SJSA1 (cell line): ENCODE results near the gene OLAH. TPM values are rescaled to one million over a fixed set of nuclear protein-coding genes. Genes with fewer than 3 reads are reported as not detected.
A peak's percentile ranks its signal among the peaks of the same experiment; 100 is the strongest.

Experiments
- DNase-seq, 2 experiments: peaks; one replicate each; pipeline ENCODE4 v3.0.0-alpha.2; 2015 to 2020; ENCODE audit warnings: low spot score in 2 of 2, low read depth in 1 of 2
- H3K27ac ChIP-seq: fragments of 250-450 bp; sonication (Bioruptor Pico); 2 replicates; pipeline ENCODE4 v1.5.1; 2020; ENCODE audit warnings: mild to moderate bottlenecking, moderate library complexity
- H3K27me3 ChIP-seq: fragments of 250-450 bp; sonication (Bioruptor Pico); replicated peaks from 2 replicates; pipeline ENCODE4 v1.5.1; 2020; ENCODE audit warnings: mild to moderate bottlenecking, moderate library complexity
- H3K36me3 ChIP-seq: fragments of 250-450 bp; sonication (Bioruptor Pico); 2 replicates; pipeline ENCODE4 v1.5.1; 2020; ENCODE audit warnings: mild to moderate bottlenecking
- H3K4me1 ChIP-seq: fragments of 250-450 bp; sonication (Bioruptor Pico); replicated peaks from 2 replicates; pipeline ENCODE4 v1.6.1; 2021; ENCODE audit warnings: mild to moderate bottlenecking
- H3K4me3 ChIP-seq: fragments of 250-450 bp; sonication (Bioruptor Pico); 2 replicates; pipeline ENCODE4 v1.5.1; 2020; ENCODE audit warnings: mild to moderate bottlenecking
- H3K9me3 ChIP-seq: fragments of 250-450 bp; sonication (Bioruptor Pico); replicated peaks from 2 replicates; pipeline ENCODE4 v1.5.1; 2020; ENCODE audit warnings: mild to moderate bottlenecking
- total RNA-seq: library from RNA; depleted of rRNA; stranded (reverse); fragments of >200 nt; shearing (Covaris generic); gene quantifications from 2 replicates; pipeline ENCODE4 v1.2.3, GENCODE V29; 2014

OLAH gene
- total RNA-seq, 1 experiment from 2014 or later: 1.4 TPM

DNA sequence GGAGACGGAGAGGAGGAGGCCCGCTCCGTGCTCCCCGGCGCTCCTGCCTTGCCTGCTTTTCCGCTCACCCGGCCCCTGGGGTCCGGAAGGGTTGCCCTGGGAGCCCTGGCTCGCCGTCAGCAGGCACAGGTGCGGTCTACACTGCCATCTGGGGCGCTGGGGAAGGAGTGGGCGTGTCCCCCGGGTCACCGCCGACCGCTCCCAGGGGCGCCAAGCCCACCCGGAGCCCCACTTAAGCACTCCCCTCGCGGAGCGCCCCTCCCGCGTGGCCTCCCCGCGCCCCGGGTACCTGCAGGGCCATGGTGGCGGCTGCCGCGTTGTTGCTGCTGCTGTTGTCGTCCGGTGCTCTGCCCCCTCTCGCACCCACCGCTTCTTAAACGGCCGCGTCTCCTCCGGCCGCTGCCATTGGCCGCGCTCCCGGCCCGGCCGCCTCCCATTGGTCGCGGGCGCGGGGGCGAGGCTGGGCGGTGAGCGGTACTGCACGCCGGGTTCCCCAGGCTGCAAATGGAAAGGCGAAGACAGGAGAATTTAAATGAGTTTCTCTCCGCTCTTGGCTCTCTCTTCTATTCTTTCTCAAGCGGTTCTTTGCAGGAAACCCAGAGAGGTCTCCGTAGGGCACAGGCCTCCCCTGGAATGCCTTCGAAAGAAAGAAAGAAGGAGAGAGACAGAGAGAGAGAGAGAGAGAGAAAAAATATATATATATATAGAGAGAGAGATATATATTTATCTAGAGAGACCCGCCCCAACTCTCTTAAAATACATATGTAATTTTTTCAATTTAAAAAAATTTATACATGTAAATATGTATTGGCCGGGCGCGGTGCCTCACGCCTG lies 44.9 kb downstream of the OLAH start, which contains the start of gene ACBD7:
TSS of gene ACBD7 (minus strand) at position 349 of the 834 bp plus-strand sequence. CDS start at position 301, 48 bp downstream.
- Histone ChIP-seq H3K27ac (no peak within 1 kb of the TSS), H3K27me3 (no peaks in the 10 kb centered on the region), H3K9me3 (no peaks in the 10 kb centered on the region), H3K36me3 (no peaks in the 10 kb centered on the region), H3K4me3 (peak within 1 kb of the TSS; percentile 54), H3K4me1 (peaks cover 16% of the 10 kb centered on the region)
- DNase-seq: peak; percentile 77 to 80

GRCh38 chr10:15091418-15091817 lies 47.7 kb downstream of the OLAH start:
- no peaks in the 10 kb centered on the region for H3K9me3 ChIP-seq
- H3K27ac ChIP-seq: no peak overlapping the region
- no peaks in the 10 kb centered on the region for H3K27me3 ChIP-seq
- no peak overlapping the region for H3K4me3 ChIP-seq
- peaks cover 6% of the 10 kb centered on the region for H3K4me1 ChIP-seq
- no peaks in the 10 kb centered on the region for H3K36me3 ChIP-seq
- DNase-seq: no peak

- no peaks in the 10 kb centered on the region for H3K27me3 ChIP-seq
- no peak for DNase-seq
- no peaks in the 10 kb centered on the region for H3K9me3 ChIP-seq
- no peak overlapping the region for H3K27ac ChIP-seq
- H3K4me3 ChIP-seq: no peak overlapping the region
- peaks cover 6% of the 10 kb centered on the region for H3K36me3 ChIP-seq
- H3K4me1 ChIP-seq: peaks cover 9% of the 10 kb centered on the region
Observed at GRCh38 chr10:15092855-15093408, 49.2 kb downstream of the OLAH start.

DNA sequence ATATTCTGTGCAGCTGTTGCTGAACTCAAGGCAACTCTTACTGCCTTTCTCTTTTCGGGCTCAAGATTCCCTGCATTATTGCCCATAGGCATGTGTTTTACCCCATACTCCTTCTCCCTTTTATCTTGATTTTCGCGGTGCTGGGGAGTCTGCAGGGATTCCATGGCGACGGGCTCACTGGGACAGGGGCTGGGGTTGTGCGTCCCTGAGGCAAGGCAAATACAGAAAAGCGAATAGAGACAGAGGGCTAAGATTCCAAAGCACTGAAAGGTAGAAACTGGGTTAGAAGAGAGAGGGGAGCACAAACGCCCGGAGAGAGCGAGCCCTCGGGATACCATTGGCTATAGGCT lies 52.9 kb downstream of the OLAH start:
- Histone ChIP-seq H3K27me3 (no peaks in the 10 kb centered on the region), H3K36me3 (peaks cover 19% of the 10 kb centered on the region), H3K9me3 (no peaks in the 10 kb centered on the region), H3K4me1 (peaks cover 14% of the 10 kb centered on the region), H3K4me3 (peak overlapping the region; percentile 91), H3K27ac (peak overlapping the region; percentile 89; the same call in 1 of the 2 replicates)
- no peak for DNase-seq

- H3K9me3 ChIP-seq: no peaks in the 10 kb centered on the region
- peak within 1 kb of the TSS; percentile 91 for H3K4me3 ChIP-seq
- H3K4me1 ChIP-seq: peaks cover 14% of the 10 kb centered on the region
- H3K27ac ChIP-seq: peak within 1 kb of the TSS; percentile 89
- peak; percentile 97 to 99 for DNase-seq
- H3K36me3 ChIP-seq: peaks cover 25% of the 10 kb centered on the region
- H3K27me3 ChIP-seq: no peaks in the 10 kb centered on the region
Observed at GRCh38 chr10:15097011-15097812, 53.5 kb downstream of the OLAH start, which contains the start of gene RPP38. RPP38 (plus strand) TSS chr10:15097355; CDS start chr10:15103315, 5,960 bp downstream.

DNA sequence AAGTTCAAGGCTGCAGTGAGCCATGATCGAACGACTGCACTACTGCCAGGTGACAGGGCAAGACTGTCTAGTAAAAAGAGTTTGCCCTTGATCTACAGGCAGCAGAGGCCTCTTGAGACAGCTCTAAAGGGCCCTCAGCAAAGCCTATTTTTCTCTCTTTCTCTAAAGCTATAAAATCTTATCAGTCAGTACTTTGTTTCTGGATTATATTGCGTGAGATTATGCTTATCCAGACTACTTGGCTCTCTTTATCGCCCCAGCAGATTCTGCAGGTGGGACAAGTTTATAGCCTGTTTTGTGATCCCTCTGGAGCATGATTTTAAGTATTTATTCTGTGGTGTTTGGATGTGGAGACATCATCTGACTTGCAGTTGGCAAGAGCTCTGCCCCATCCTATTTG lies 56.1 kb downstream of the OLAH start:
- no peak for DNase-seq
- H3K4me3 ChIP-seq: no peak overlapping the region
- H3K36me3 ChIP-seq: peaks cover 50% of the 10 kb centered on the region
- no peaks in the 10 kb centered on the region for H3K27me3 ChIP-seq
- H3K9me3 ChIP-seq: no peaks in the 10 kb centered on the region
- H3K4me1 ChIP-seq: peaks cover 14% of the 10 kb centered on the region
- H3K27ac ChIP-seq: no peak overlapping the region

DNA sequence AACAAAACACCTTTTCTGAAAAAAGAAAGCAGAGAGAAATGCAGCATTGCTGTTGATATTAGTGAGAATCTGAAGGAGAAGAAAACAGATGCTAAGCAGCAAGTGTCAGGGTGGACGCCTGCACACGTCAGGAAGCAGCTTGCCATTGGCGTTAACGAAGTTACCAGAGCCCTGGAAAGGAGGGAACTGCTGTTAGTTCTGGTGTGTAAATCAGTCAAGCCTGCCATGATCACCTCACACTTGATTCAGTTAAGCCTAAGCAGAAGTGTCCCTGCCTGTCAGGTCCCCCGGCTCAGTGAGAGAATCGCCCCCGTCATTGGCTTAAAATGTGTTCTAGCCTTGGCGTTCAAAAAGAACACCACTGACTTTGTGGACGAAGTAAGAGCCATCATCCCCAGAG lies 59.8 kb downstream of the OLAH start:
- no peak overlapping the region for H3K4me3 ChIP-seq
- H3K27ac ChIP-seq: no peak overlapping the region
- no peaks in the 10 kb centered on the region for H3K9me3 ChIP-seq
- H3K36me3 ChIP-seq: peaks cover 75% of the 10 kb centered on the region
- no peaks in the 10 kb centered on the region for H3K27me3 ChIP-seq
- H3K4me1 ChIP-seq: peaks cover 11% of the 10 kb centered on the region
- DNase-seq: no peak

GRCh38 chr10:15106352-15107013 lies 62.7 kb downstream of the OLAH start:
- Histone ChIP-seq H3K4me3 (no peak overlapping the region), H3K27ac (no peak overlapping the region), H3K4me1 (peaks cover 6% of the 10 kb centered on the region; the same call in 1 of the 2 replicates), H3K27me3 (no peaks in the 10 kb centered on the region), H3K36me3 (peaks cover 85% of the 10 kb centered on the region), H3K9me3 (no peaks in the 10 kb centered on the region)
- peak; percentile 72 for DNase-seq

DNA sequence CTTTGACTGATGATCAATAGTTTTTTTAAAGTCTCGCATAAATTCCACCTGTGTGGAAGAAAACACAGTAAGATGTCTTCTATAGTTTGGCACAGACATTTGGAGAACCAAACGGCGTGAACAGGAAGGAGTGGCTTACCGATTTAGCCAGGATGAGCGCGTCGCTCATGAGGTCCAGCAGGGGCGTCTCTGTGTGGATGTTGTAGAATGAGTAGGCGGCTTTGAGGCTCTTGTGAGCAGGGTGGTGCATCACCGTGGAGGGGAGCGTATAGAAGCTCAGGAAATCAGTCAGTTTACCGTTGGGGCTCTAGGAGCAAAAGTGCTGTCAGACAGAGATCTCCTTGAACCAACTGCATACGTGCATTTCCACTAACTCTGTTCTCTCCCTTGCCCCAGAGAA lies 68.9 kb downstream of the OLAH start:
- H3K27me3 ChIP-seq: no peaks in the 10 kb centered on the region
- H3K9me3 ChIP-seq: no peaks in the 10 kb centered on the region
- DNase-seq: peak in 1 of 2 experiments; percentile 24
- H3K4me1 ChIP-seq: peaks cover 32% of the 10 kb centered on the region
- peaks cover 63% of the 10 kb centered on the region for H3K36me3 ChIP-seq
- H3K27ac ChIP-seq: no peak overlapping the region
- no peak overlapping the region for H3K4me3 ChIP-seq

DNA sequence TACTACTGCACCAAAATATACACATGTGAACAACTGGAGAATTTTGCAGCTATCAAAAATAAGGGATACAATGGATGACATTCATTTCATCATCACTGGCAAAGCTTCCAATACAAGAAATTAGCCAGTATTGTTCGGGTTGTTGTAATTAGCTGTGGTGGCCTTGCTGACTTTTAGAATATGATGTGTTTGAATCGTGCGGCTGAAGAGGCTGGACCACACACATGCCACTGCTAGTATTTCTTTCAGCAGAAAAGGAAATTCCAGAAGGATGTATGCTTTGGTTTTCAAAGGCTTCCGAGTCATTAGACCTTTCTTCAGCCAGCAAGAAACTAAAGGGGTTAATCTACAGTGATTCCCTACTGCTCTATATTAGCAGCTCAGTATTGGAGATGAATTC lies 70.0 kb downstream of the OLAH start:
- Histone ChIP-seq H3K36me3 (peaks cover 66% of the 10 kb centered on the region), H3K27ac (peak overlapping the region; percentile 27; the same call in 1 of the 2 replicates), H3K4me3 (no peak overlapping the region), H3K4me1 (peaks cover 32% of the 10 kb centered on the region), H3K9me3 (no peaks in the 10 kb centered on the region), H3K27me3 (no peaks in the 10 kb centered on the region)
- peak; percentile 67 to 81 for DNase-seq

DNA sequence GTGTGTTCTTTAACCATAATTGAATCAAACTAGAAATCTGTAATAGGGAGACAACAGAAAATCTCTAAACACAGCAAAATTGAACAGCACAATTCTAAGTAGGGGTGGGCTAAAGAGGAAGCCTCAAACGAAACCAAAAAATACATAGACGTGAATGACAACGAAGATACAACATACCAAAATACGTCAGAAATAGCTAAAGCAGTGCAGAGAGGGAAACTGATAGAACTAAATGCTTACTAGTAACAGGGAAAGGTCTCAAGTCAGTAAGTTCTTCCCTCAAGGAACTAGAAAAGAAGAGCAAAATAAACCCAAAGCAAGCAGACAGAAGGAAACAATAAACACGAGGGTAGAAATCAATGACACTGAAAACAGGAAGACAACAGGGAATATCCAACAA lies 72.5 kb downstream of the OLAH start:
- H3K27me3 ChIP-seq: no peaks in the 10 kb centered on the region
- H3K4me3 ChIP-seq: no peak overlapping the region
- DNase-seq: no peak
- no peaks in the 10 kb centered on the region for H3K9me3 ChIP-seq
- no peak overlapping the region for H3K27ac ChIP-seq
- peaks cover 32% of the 10 kb centered on the region for H3K4me1 ChIP-seq
- peaks cover 69% of the 10 kb centered on the region for H3K36me3 ChIP-seq

GRCh38 chr10:15118615-15119014 lies 74.9 kb downstream of the OLAH start:
- Histone ChIP-seq H3K36me3 (peaks cover 83% of the 10 kb centered on the region), H3K27ac (no peak overlapping the region), H3K27me3 (no peaks in the 10 kb centered on the region), H3K9me3 (no peaks in the 10 kb centered on the region), H3K4me3 (no peak overlapping the region), H3K4me1 (peaks cover 44% of the 10 kb centered on the region)
- DNase-seq: no peak

DNA sequence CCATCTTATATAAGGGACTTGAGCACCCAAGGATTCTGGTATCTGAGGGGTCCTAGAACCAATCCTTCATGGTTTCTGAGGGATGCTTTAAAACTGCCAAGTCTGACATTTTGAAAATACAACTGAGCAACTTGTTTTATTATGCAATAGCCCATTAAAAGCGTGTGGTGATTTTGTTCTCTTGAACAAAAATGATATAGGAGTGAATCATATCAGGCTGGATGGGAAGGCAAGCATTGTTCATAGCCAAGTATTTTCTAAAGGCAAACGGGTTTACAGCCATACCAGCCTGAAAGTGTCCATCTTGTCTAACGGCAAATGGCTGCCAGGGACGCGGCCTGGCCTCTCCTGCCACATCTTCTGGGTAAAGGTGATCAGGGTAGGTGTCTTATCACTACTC lies 76.8 kb downstream of the OLAH start:
- Histone ChIP-seq H3K4me3 (no peak overlapping the region), H3K9me3 (no peaks in the 10 kb centered on the region), H3K36me3 (peaks cover 94% of the 10 kb centered on the region), H3K4me1 (peaks cover 30% of the 10 kb centered on the region), H3K27me3 (no peaks in the 10 kb centered on the region), H3K27ac (no peak overlapping the region)
- peak in 1 of 2 experiments; percentile 3 for DNase-seq
